LNCaP clone FGC (cell line): ENCODE results near the gene PILRA.
"Not testable (repeated sequence)": the region's sequence is repeated elsewhere in the genome, so short reads cannot be mapped to it uniquely, and the experiment has no call there.

Experiments
- DNase-seq: peaks from one replicate; pipeline ENCODE4 v3.0.0-alpha.2; 2011; ENCODE audit warnings: low read depth
- H3K4me3 ChIP-seq: 2 replicates; pipeline ENCODE4 v1.5.1; 2011; ENCODE audit warnings: mild to moderate bottlenecking, low read depth, low read length, control low read depth
- CTCF ChIP-seq: IDR thresholded peaks from 2 replicates; pipeline ENCODE4 v1.5.1; 2012; ENCODE audit warnings: mild to moderate bottlenecking; ENCODE audit not compliant: control insufficient read depth, insufficient read depth; ENCODE audit errors: extremely low read depth

PILRA gene

GRCh38 chr7:100446040-100446439 lies 72.8 kb downstream of the PILRA start:
- no peak for DNase-seq
- H3K4me3 ChIP-seq: no peak overlapping the region
- no peak for TF ChIP-seq CTCF

GRCh38 chr7:100447363-100447762 lies 74.1 kb downstream of the PILRA start:
- not testable (repeated sequence) for H3K4me3 ChIP-seq, DNase-seq

- no peak for TF ChIP-seq CTCF
- DNase-seq: no peak
- H3K4me3 ChIP-seq: no peak overlapping the region
Observed at GRCh38 chr7:100449190-100449795, 76.0 kb downstream of the PILRA start.
